Measurements from ENCODE around the gene PTPDC1. TPM values are rescaled to one million over a fixed set of nuclear protein-coding genes. Genes with fewer than 3 reads are reported as not detected.
A peak's percentile ranks its signal among the peaks of the same experiment; 100 is the strongest.

The PTPDC1 gene
- total and polyA plus RNA-seq, 8 donors: 2.8 to 45.0 (median 8.5) TPM

DNA sequence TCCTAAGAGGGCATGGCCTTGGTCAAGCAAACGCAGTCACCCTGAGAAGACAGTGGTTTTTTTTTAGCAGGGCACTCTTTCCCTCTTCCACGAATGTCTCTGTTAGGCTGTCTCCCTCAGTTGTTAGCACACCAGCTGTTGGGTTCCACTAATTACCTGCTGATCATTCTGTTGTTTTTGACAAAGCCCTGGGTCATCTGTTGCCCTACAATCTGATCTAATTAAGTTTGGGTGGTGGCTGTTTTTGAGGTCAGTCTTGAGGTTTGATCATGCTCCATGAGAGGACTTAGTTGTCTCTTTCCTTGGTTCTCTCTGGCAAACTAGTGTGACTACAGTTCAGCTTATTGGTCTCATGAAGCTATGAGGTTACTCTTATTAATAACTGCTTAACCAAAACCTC, 5.0 kb upstream of the PTPDC1 start:
- no peaks in the 10 kb centered on the region for H3K27me3 ChIP-seq

DNA sequence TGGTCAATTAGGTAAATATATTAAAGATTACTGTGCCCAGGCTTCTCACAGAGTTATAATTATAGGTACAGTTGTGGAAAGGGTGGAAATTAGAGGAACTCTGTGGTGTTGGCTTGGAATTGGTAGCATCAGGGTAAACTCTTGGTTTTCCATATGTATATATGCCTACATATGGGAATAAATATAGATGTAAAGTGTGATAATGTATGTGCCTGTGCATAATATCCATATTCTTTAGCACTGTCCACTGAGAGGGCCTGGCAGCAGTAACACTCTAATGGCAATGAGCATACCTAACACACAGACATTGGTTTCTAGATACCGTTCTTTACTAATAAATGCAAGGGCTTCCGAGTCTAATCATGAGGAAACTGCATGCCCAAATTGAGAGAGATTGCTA, 4.0 kb upstream of the PTPDC1 start:
- Histone ChIP-seq H3K36me3 (peaks cover 0 to 8% (median 0%) of the 10 kb centered on the region in 4 donors), H3K27me3 (no peaks in the 10 kb centered on the region), H3K4me3 (no peak overlapping the region), H3K9me3 (no peaks in the 10 kb centered on the region), H3K27ac (no peak overlapping the region), H3K4me1 (peaks cover 17 to 43% (median 28%) of the 10 kb centered on the region in 4 donors)
- TF ChIP-seq POLR2AphosphoS5 (IDR thresholded peaks at IDR 0.05): no peak
- TF ChIP-seq POLR2A (IDR thresholded peaks at IDR 0.05): no peak
- no peak for TF ChIP-seq EP300 (IDR thresholded peaks at IDR 0.05)
- TF ChIP-seq, protein P1, sequence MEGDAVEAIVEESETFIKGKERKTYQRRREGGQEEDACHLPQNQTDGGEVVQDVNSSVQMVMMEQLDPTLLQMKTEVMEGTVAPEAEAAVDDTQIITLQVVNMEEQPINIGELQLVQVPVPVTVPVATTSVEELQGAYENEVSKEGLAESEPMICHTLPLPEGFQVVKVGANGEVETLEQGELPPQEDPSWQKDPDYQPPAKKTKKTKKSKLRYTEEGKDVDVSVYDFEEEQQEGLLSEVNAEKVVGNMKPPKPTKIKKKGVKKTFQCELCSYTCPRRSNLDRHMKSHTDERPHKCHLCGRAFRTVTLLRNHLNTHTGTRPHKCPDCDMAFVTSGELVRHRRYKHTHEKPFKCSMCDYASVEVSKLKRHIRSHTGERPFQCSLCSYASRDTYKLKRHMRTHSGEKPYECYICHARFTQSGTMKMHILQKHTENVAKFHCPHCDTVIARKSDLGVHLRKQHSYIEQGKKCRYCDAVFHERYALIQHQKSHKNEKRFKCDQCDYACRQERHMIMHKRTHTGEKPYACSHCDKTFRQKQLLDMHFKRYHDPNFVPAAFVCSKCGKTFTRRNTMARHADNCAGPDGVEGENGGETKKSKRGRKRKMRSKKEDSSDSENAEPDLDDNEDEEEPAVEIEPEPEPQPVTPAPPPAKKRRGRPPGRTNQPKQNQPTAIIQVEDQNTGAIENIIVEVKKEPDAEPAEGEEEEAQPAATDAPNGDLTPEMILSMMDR (IDR thresholded peaks at IDR 0.05): no peak
- DNase-seq: no peak
- intact Hi-C loops (cut with DNase I; ENCODE audit: low total_unique reads): no loop called here
- WGBS, 5 donors: 92 to 98% (median 96%) methylated on average over 2 of the region's 2 CpGs

More for the DNA sequence above, 5.0 kb upstream of the PTPDC1 start:
- TF ChIP-seq EP300 (IDR thresholded peaks at IDR 0.05) (no peak), POLR2A (IDR thresholded peaks at IDR 0.05) (no peak), POLR2AphosphoS5 (IDR thresholded peaks at IDR 0.05) (no peak)
- TF ChIP-seq, protein P1 (IDR thresholded peaks at IDR 0.05): no peak
- WGBS, 5 donors: 87 to 94% (median 91%) methylated on average over 2 of the region's 2 CpGs
- Histone ChIP-seq H3K4me1 (peaks cover 17 to 41% (median 28%) of the 10 kb centered on the region in 4 donors), H3K4me3 (no peak overlapping the region), H3K36me3 (peaks cover 0 to 17% (median 7%) of the 10 kb centered on the region in 4 donors), H3K9me3 (no peaks in the 10 kb centered on the region), H3K27ac (no peak overlapping the region)
- no peak for DNase-seq
- intact Hi-C loops (cut with DNase I; ENCODE audit: low total_unique reads): no loop called here

DNA sequence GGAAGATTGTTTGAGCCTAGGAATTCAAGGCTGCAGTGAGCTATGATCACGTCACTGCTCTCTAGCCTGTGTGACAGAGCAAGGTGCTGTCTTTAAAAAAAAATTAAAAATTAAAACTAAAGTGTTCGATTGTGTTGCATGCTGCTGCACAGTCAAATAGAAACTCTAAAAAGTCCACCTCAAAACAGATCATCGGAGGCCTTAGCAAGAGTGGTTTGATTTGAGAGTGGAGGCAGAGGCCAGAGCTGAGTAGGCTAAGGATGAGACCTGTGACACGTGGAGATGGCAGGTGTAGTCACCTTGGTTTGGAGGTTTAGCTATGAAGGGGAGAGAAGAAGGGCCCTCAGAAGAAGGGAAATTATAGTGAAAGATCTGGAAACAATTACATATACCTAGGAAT, 2.8 kb upstream of the PTPDC1 start:
- H3K27ac ChIP-seq: no peak overlapping the region
- TF ChIP-seq POLR2AphosphoS5 (IDR thresholded peaks at IDR 0.05): no peak
- TF ChIP-seq EP300 (IDR thresholded peaks at IDR 0.05): no peak
- no peak for TF ChIP-seq POLR2A (IDR thresholded peaks at IDR 0.05)
- TF ChIP-seq, protein P1 (IDR thresholded peaks at IDR 0.05): no peak
- intact Hi-C loops (cut with DNase I; ENCODE audit: low total_unique reads): no loop called here
- no peaks in the 10 kb centered on the region for H3K27me3 ChIP-seq
- peaks cover 14 to 37% (median 26%) of the 10 kb centered on the region in 4 donors for H3K4me1 ChIP-seq
- 82 to 92% (median 88%) methylated on average over 4 of the region's 4 CpGs for WGBS, 5 donors
- no peak overlapping the region for H3K4me3 ChIP-seq
- DNase-seq: no peak
- no peaks in the 10 kb centered on the region for H3K9me3 ChIP-seq
- peaks cover 0 to 8% (median 0%) of the 10 kb centered on the region in 4 donors for H3K36me3 ChIP-seq

DNA sequence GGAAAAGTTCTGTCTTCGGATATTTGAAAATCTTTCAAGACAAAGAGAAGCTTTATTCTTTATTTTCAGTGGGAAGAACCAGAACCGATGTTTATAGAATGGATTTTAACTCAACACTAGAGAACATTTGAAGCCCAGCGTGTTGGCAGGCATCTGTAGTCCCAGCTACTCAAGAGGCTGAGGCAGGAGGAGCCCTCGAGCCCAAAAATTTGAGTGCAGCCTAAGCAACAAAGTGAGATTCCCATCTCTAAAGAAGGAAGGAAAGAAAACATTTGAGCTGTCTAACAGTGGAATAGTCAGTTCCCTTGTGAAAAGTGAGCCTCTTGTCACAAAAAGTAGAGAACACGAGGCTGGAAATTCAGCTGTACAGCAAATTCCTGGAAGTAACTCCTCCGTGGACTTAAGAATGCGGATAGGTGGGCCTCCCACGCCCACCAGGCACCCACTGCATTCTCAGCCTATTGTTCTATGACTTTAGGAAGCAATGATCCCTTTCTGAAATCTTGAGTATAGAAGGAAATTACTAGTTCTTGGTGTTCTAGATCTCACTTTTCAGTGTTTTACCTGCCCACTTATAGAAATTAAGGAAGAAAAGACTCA, 2.3 kb upstream of the PTPDC1 start:
- intact Hi-C loops (cut with DNase I; ENCODE audit: low total_unique reads): no loop called here
- Histone ChIP-seq H3K36me3 (peaks cover 0 to 8% (median 0%) of the 10 kb centered on the region in 4 donors), H3K4me1 (peaks cover 18 to 38% (median 29%) of the 10 kb centered on the region in 4 donors), H3K9me3 (no peaks in the 10 kb centered on the region), H3K27ac (no peak overlapping the region), H3K4me3 (no peak overlapping the region), H3K27me3 (no peaks in the 10 kb centered on the region)
- TF ChIP-seq, protein P1 (IDR thresholded peaks at IDR 0.05): no peak
- TF ChIP-seq POLR2A (IDR thresholded peaks at IDR 0.05): no peak
- no peak for TF ChIP-seq POLR2AphosphoS5 (IDR thresholded peaks at IDR 0.05)
- TF ChIP-seq EP300 (IDR thresholded peaks at IDR 0.05): no peak
- 67 to 81% (median 78%) methylated on average over 8 of the region's 8 CpGs for WGBS, 5 donors
- DNase-seq: peak in 1 of 2 donors; percentile 6
